Measurements from ENCODE around the gene ZNFX1. TPM values are rescaled to one million over a fixed set of nuclear protein-coding genes. Genes with fewer than 3 reads are reported as not detected.

The ZNFX1 gene
- total and polyA plus RNA-seq, 9 of the 15 experiments (the other 6 are each of a cell fraction or from before 2014, with no cell fraction given): 3.8 to 13.8 (median 10.3) TPM

- POLR2A ChIA-PET: interaction anchor here (0.6 kb wide), 1 partner anchor 14 kb away, joined by 5 read pairs; no protein-coding TSS in a partner anchor
- under 1% methylated on average over 10 of the region's 10 CpGs for WGBS (ENCODE audit: insufficient coverage, low coverage, missing lambda C conversion rate)
- no peak for FAIRE-seq
Observed at GRCh38 chr20:49326026-49326425, 48.2 kb upstream of the ZNFX1 start.

More at GRCh38 chr20:49326026-49326425, 48.2 kb upstream of the ZNFX1 start:
- no peak overlapping the region for H2AFZ ChIP-seq (ENCODE audit: low read depth, low read length)
- no peaks in the 10 kb centered on the region for H3K79me2 ChIP-seq (ENCODE audit: control insufficient read depth, insufficient read depth, low read length)
- ATAC-seq: no peak
- BruUV-seq (replicated peaks): no TSS peak
- H3K9me1 ChIP-seq (ENCODE audit: control insufficient read depth, insufficient read depth, low read length): no peaks in the 10 kb centered on the region
- CTCF ChIA-PET (ENCODE audit: low intra/inter-chr PET ratio): no interaction called here
- in situ Hi-C loops (cut with MboI) (loop anchor here (25.0 kb wide), 1 partner anchor 561 kb away; no protein-coding TSS in a partner anchor), intact Hi-C loops (cut with micrococcal nuclease) (no loop called here)
- H3K4me3 ChIP-seq: no peak overlapping the region
- TF ChIP-seq, protein P1, sequence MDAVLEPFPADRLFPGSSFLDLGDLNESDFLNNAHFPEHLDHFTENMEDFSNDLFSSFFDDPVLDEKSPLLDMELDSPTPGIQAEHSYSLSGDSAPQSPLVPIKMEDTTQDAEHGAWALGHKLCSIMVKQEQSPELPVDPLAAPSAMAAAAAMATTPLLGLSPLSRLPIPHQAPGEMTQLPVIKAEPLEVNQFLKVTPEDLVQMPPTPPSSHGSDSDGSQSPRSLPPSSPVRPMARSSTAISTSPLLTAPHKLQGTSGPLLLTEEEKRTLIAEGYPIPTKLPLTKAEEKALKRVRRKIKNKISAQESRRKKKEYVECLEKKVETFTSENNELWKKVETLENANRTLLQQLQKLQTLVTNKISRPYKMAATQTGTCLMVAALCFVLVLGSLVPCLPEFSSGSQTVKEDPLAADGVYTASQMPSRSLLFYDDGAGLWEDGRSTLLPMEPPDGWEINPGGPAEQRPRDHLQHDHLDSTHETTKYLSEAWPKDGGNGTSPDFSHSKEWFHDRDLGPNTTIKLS (IDR thresholded peaks at IDR 0.05; ENCODE audit: borderline replicate concordance, low read depth): no peak
- TF ChIP-seq ZNF354B (CRISPR knock-in tag; IDR thresholded peaks at IDR 0.05) (no peak), RCOR1 (IDR thresholded peaks at IDR 0.05; ENCODE audit: borderline replicate concordance in 1 of 2, low read depth in 2 of 2, low read length in 2 of 2) (no peak), CHAMP1 (IDR thresholded peaks at IDR 0.05) (no peak), ZNF239 (CRISPR knock-in tag; IDR thresholded peaks at IDR 0.05) (no peak), CBX2 (IDR thresholded peaks at IDR 0.05; ENCODE audit: insufficient read depth, low read length, poor library complexity, severe bottlenecking) (no peak), E4F1 (CRISPR knock-in tag; IDR thresholded peaks at IDR 0.05; ENCODE audit: borderline replicate concordance) (no peak), GATAD2A (IDR thresholded peaks at IDR 0.05) (no peak), ZNF277 (CRISPR knock-in tag; IDR thresholded peaks at IDR 0.05; ENCODE audit: borderline replicate concordance) (no peak), ZNF197 (CRISPR knock-in tag; IDR thresholded peaks at IDR 0.05; ENCODE audit: low read depth) (no peak), CXXC5 (CRISPR knock-in tag; IDR thresholded peaks at IDR 0.05) (no peak), ZFX (CRISPR knock-in tag; IDR thresholded peaks at IDR 0.05) (no peak)
- H3K4me1 ChIP-seq (replicated peaks in 1 of 2; ENCODE audit: control insufficient read depth in 2 of 2, insufficient read depth in 2 of 2, low read length in 2 of 2): peaks cover 5 to 8% of the 10 kb centered on the region in 2 experiments; a peak in 4 of 5 replicates
- no peak overlapping the region for H3K4me2 ChIP-seq (ENCODE audit: insufficient read depth, low read length)
- H4K20me1 ChIP-seq (replicated peaks; ENCODE audit: control insufficient read depth, insufficient read depth, low read length): no peaks in the 10 kb centered on the region
- no peaks in the 10 kb centered on the region for H3K36me3 ChIP-seq (ENCODE audit: control insufficient read depth, insufficient read depth, low read length)
- no peak overlapping the region for H3K27ac ChIP-seq (ENCODE audit: extremely low read depth, low read depth, low read length)
- no peaks in the 10 kb centered on the region for H3K9me3 ChIP-seq (replicated peaks; ENCODE audit: control insufficient read depth, insufficient read depth, low read depth, low read length)
- H3K9ac ChIP-seq (ENCODE audit: insufficient read depth in 1 of 2, low read depth in 2 of 2, low read length in 2 of 2): no peak overlapping the region
- peaks cover 27 to 40% of the 10 kb centered on the region in 2 experiments for H3K27me3 ChIP-seq (ENCODE audit: control insufficient read depth in 2 of 2, insufficient read depth in 2 of 2, low read length in 2 of 2)
- no peak for DNase-seq (ENCODE audit: extremely low read depth in 1 of 4, low spot score in 3 of 4)
